ENCODE data around the gene TRPC4.

GRCh38 chr13:37884026-37884425, 14.5 kb upstream of the TRPC4 start:
- TF ChIP-seq POLR2AphosphoS5 (IDR thresholded peaks at IDR 0.05), result no peak
- TF ChIP-seq POLR2A (IDR thresholded peaks at IDR 0.05; ENCODE audit: low read depth), result no peak
- TF ChIP-seq, protein P1, sequence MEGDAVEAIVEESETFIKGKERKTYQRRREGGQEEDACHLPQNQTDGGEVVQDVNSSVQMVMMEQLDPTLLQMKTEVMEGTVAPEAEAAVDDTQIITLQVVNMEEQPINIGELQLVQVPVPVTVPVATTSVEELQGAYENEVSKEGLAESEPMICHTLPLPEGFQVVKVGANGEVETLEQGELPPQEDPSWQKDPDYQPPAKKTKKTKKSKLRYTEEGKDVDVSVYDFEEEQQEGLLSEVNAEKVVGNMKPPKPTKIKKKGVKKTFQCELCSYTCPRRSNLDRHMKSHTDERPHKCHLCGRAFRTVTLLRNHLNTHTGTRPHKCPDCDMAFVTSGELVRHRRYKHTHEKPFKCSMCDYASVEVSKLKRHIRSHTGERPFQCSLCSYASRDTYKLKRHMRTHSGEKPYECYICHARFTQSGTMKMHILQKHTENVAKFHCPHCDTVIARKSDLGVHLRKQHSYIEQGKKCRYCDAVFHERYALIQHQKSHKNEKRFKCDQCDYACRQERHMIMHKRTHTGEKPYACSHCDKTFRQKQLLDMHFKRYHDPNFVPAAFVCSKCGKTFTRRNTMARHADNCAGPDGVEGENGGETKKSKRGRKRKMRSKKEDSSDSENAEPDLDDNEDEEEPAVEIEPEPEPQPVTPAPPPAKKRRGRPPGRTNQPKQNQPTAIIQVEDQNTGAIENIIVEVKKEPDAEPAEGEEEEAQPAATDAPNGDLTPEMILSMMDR (IDR thresholded peaks at IDR 0.05), result no peak
- TF ChIP-seq EP300 (IDR thresholded peaks at IDR 0.05), result no peak

All from esophagus muscularis mucosa (tissue), 4 donors.